Activated CD8-positive, alpha-beta memory T cell treated with anti-CD3 and anti-CD28 coated beads for 4 hours (primary cell): ENCODE data around the gene ANKRD66.

ENCODE experiments used
- DNase-seq, 2 donors: peaks; one replicate each; pipeline ENCODE4 v3.0.0-alpha.2; 2020; ENCODE audit warnings: low read depth in 2 of 2

The ANKRD66 gene

DNA sequence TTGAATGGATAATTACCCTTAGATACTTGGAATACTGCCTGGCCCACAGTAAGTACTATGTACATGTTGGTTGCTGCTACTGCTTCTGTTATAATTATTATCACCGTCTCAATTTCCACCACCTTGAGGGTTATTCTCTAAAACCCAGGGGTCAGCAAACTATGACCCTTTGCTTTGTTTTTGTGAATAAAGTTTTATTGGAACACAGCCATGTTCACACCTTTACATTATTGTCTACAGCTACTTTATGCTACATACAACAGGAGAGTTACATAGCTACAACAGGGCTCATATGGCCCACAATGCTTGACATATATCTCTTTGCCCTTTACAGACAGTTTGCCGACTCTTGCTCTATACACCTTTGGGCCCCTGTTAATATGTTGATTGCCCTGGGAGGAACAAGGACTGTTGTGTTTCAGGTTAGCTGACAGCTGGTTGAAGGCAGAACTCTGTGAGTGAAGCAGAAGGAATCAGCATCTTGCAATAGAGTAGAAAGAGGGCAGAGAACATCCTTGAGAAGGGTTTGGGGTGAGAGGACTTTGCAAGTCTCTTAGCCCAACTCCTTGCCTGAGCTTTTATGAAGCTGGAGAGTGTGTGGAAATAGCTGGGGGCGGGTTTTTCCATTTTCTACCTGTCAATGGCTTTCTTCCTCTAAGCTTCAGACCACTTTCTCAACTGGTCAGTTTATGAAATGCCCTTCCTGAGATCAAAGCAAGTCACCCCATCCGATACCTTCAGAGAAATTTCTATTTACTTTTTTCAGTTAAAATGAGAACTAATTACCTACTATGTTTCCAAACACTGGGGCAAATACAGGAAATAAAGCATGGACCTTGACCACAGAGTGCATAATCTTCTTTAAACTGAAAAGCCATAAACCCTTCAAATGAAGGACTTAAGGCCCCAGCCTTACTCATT, 43.0 kb downstream of the ANKRD66 start:
- DNase-seq, result no peak

DNA sequence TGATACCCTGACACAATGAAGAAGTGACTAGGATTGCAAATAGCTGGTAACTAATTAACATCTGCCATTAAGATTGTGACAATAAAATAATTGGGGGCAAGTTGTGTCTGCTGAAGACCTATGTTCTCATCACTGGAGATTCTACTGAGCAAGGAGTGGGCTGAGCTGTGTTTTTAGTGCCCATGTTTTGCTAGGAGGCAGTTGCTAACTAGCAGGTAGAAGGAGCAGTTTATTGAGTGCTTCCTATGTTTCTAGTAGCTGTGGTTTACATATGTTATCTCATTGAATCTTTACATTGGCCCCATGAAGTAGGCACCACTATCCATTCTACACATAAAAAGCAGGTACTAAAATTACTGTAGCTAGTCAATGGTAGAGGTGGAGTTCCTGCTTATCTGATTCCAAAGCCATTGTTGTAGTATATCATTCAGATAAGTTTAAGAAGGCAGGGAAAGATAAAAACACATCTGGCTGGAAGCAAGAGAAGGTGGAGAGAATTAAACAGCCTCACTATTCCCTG, 43.7 kb downstream of the ANKRD66 start:
- no peak for DNase-seq

DNA sequence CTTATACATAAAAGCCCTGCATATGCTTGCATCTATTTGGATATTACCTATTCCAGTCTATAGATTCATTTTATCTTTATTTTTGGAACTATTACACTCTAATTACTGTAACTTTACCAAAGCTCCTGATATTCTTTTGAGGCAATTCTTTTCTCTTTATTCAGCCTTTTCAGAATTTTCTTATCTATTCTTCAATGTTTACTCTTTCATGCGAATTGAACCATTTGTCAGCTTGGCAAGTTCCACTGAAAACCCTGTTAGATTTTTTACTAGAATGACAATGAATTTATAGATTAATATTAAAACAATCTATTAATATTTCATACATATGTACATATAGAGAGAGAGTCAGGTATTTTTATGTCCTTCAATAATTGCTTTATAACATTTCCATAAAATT, 45.9 kb downstream of the ANKRD66 start:
- DNase-seq, result no peak

DNA sequence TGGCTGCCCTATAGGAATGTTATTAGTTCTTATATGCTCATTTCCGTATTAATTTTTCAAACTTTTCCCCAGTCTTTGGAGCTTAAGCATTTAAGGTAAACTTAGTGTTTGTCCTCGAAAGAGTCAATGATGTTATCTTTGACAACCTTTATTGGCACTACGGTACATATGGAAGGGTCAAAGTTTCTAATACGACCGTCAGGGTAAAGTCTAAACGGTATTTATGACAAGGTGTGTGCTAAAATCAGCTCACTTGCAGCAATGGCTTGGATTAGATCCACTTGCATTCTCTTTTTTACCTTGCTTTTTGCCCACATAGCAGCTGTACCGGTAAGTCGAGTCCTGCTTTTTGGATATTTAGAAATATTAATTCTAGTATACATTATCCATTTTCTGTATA, 46.4 kb downstream of the ANKRD66 start, which contains the start of gene MEP1A:
MEP1A (plus strand) TSS at position 252 of the 400 bp plus-strand sequence; CDS start at position 262, 10 bp downstream.
- no peak for DNase-seq

DNA sequence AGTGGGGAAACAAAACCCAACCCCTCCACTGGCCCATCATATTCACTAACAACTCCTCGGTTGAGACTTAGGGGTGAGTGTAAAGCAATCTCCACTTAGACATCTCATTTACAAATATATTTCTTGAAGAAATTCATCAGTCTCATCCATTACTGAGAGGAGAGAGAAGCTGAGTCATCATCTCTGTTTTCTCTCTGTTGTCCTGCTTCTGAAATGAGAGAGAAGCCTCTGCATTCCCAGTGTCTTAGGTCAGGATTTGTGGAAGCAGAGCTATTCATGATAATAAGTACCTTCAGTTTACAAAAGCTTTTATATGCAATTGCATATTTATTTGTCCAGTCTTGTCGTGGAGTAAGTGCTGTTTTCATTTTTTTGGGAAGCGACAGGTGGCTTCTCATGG, 47.3 kb downstream of the ANKRD66 start:
- no peak for DNase-seq

DNA sequence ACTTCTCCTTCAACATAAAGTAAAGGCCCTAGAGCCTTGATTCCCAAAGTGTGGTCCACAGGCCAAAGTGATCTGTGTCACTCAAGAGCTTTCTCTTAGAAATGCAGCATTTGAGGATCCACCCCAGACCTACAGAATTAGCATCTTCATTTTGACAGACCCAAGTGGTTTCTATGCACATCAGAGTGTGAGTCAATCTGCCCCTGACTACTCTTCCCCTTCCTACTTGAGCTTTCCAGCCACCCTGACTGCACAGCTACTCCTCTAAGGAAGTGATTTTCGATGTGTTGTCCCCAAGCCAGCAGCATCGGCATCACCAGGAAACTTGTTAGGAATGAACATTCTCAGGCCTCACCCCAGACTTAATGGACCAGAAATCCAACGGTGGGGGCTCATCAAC, 49.1 kb downstream of the ANKRD66 start:
- no peak for DNase-seq

DNA sequence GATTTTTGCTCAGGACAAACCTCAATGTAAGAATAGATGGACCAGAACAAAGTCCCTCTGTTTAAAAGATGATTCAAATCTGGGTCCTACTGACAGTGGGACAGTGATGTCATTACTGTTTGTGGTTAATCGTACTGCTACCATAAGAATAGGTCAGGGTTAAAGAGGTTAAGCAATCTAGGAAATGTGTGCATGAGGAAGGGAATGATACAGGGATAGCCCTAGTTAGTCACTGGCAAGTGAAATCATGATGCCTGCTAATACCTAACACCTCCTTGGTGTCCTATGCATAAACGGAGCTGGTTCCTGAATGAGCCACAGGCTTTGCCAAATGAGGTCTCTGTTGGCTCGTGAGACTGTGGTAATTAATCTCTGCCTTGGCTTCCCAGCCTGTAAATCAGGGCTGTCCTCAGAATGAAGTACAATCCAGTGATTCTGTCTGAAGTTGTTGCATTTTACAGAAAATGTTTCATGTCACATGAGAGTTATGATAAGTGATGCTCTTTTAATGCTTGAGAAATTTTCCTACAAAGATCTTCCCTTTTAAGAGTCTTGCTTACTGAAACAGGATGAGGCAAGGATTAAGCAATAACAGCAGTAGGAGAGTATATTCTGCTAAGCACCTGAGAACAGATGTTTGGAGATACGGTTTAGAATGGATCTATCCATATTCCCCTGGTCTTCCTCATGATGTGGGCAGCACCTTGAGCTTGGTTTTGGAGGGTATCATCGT, 50.3 kb downstream of the ANKRD66 start:
- no peak for DNase-seq

DNA sequence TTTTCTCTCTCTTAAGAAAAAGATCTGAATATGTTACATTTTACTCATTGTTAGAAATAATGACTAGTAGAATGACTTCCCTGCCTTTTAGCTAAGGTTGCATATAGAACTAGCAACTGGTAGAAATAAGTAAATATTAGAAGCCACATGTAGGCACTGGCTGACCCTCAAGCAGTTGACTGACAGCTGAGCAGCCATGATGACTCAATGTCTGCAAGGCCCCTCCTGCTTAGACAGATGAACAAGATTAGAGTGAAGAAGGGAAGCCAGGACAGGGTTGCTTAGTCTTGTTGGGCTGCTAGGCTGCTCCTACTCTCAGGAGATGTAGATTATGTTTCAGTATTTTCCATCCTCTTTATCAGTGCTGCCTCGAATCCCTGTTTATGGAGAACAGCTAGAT, 52.9 kb downstream of the ANKRD66 start:
- no peak for DNase-seq

DNA sequence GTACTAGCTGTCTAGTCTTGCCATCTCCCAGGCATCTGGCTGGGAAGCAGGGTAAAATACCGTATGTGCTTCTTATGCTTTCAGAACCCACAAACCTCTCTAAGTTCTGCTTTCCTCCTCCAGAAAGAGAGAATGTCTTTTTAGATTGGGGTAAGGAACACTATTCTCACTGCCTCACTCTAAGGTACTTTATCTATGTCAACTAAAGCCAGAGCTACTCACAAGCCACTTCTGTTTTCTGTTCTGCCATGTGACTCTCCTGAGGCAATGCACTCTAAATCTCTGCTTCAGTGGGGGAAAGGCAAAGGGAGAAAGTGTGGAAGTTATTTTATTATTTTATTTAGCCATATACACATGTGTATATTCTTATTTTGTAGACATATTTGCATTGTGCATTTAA, 62.1 kb downstream of the ANKRD66 start:
- no peak for DNase-seq
